ENCODE measurements around the gene COL4A2.

Gene COL4A2

DNA sequence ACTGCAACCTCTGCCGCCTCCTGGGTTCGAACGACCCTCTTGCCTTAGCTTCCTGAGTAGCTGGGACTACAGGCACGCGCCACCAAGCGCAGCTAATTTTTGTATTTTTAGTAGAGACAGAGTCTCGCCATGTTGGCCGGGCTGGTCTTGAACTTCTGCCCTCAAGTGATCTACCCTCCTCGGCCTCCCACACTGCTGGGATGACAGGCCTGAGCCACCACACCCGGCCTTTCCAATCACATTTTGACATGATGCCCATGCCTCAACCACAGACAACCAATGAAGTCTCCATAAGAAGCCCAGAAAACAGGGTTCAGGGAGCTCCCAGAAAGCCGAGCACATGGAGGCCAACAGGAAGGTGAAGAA lies 242.7 kb downstream of the COL4A2 start:
- no peak for DNase-seq

DNA sequence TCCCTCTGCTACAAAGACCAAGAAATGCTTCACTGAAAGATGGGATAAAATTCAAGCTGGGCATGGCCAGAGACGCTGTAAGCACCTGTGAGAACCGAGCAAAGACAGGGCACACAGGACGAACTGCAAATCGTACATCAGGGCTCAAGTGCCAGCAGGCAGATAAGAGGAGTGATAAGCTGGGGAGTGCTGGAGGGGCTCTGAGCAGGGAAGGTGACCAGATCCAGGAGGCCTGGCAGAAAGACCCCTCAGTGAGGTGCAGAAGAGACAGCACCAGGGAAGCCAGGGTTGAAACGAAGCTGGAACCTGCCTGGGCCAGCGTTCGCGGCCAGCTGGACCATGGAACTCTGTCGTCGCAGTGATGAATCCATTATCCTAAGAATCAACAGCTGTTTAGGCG lies 244.2 kb downstream of the COL4A2 start:
- DNase-seq: no peak

DNA sequence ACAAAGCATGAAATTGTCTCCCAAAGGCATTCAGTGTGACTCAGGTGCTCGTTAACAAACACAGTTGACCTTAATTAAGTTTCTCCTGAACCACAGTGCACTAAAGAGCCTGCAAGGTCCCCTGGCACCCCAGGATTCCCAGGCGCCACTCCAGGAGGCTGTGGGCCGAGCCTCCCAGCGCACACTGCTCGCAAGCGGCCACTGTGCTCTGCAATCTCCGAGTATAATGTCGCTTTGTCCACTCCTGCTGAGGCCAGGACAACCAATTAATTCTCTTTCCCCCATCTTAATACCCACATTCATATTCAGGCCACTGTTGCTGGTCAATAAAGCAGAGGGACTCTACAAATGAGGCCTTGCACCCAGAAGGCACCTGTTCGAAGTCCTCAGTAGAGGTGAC lies 245.7 kb downstream of the COL4A2 start:
- DNase-seq: no peak

DNA sequence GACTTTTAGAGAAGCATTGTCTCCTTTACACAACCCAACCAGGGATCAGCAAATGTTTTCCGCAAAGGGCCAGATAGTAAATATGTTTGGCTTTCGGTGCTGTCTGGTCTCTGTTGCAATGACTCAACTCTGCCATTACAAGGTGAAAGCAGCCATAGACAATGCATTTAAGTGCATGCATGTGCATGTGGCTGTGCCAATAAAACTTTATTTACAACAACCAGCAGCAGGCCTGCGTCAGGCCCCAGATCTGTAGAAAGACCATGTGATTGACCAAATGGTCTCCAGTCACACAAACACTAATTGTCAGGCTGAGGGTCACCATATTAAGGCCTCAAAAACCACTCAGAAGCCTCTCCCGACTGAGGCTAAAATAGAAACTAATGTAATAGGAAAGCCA lies 246.3 kb downstream of the COL4A2 start:
- DNase-seq: no peak

GRCh38 chr13:110554227-110554836 lies 247.2 kb downstream of the COL4A2 start:
- no peak for DNase-seq

GRCh38 chr13:110554946-110555345 lies 247.9 kb downstream of the COL4A2 start:
- DNase-seq: no peak

DNA sequence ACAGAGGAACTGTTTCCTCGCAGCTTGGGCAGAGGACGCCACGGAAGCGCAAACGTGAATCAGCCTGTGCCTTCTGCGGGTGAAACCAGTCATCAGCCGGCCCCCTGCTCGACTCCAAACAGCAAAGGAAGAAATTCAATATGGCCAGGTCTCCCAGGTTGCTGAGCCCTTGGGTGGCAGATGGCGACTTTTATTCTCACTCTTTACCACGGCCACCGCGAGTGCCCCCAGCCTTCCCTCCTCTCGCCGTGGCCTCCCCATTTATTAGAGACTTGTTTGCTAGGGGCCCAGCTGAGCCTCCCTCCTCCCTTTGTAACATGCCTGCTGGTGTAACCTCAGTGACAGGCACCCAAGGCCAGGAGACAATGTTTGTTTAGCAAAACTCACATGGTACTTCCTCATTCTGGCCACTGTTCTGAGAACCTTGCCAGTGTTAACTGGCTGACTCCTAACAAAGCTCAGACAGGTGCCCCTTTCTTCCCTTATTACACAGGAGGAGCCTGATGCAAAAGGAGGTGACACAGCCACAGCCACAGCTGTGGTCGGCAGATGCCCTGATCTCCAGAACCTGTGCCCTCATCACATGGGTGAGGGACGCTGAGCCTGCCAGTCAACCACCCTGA lies 248.6 kb downstream of the COL4A2 start:
- no peak for DNase-seq

GRCh38 chr13:110556224-110556606 lies 249.1 kb downstream of the COL4A2 start:
- DNase-seq: no peak

GRCh38 chr13:110557082-110557481 lies 250.0 kb downstream of the COL4A2 start:
- DNase-seq: no peak

DNA sequence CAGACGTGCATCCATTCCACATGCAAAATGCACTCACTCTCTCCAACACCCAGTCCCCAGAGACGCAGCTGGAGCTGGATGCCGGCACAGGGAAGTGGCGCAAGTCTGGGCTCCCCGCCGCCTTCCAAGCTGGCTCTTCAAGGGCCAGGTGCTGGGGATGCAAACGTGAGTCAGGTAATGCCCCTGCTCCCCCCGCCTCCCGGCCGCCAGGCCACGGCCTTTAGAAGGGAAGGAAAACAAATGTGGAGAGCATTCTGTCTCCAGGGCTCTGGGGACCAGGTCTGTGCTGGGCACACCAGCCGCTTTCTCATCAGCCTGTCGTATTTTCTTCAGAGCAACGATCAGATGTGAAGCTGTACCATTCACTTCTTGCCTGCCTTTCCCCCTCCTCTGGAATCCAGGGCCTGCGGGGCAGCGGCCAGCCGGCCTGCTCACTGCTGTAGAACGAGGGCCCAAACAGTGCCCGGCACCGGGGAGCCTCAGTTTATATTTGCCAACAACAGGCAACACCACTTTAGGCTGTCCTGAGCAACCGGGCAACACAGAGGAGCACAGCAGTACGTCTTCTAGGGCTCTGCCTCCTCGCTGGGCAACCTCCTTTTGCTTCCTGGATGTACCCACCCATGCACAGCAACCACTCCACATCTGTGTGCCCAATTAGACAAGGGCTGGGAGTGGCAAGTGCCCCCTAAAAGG lies 250.7 kb downstream of the COL4A2 start:
- no peak for DNase-seq

GRCh38 chr13:110559429-110559943 lies 252.4 kb downstream of the COL4A2 start:
- DNase-seq: no peak

DNA sequence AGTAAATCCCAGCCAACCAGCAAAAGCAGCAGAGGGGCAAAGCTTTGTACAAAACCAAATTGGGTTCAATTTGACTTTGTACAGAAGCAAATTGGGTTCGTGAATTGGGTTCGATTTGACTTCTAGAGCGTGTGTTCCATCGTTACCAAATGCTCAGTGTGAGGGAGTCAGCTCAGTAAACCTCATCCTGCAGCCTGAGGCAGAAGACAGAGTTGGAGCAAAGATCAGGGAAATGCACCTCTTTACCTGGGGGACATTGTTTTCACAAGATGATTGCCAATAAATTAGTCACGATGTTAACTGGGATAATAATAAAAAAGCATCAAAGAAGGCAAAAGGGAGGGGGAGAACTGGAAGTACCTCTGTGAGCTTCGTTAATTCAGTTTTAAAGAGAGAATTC lies 252.9 kb downstream of the COL4A2 start:
- no peak for DNase-seq

- DNase-seq: no peak
Observed at GRCh38 chr13:110560601-110561343, 253.7 kb downstream of the COL4A2 start.

DNA sequence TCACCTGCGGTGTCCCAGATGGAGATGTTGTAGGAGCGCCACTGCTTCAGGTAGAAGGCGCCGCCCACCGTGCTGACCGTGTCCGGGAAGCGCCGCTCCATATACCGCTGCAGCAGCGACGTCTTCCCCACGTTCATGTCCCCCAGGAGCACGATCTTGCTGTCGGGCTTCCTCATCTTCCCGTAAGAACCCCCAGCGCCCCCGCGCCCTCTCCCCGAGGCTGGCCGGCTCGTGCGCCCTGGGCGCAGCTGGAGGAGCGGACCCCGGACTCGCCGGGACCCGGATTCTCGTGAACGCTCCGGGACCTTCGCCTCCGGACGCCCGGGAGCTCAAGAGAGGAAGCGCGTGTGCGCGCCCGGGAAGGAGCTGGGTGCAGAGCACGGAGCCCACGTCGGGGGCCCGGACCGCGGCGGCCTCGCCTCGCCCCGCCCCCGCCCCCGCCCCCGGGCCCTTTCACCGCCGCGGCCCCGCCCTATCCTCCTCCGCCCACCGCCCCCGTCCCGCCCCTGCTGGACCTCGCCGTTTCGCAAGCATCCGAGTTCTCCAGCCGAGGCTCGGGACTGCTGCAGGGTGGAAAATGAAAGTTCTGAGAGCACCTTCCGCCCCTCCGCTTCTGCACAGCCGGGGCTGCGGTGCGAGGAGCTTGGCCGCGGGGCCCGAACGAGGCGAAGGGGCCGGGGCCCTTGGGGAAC lies 254.4 kb downstream of the COL4A2 start, which contains the start of gene RAB20:
TSS of gene RAB20 (minus strand) at position 379 of the 692 bp plus-strand sequence. CDS start at position 176, 203 bp downstream.
- DNase-seq: peak; percentile 51

DNA sequence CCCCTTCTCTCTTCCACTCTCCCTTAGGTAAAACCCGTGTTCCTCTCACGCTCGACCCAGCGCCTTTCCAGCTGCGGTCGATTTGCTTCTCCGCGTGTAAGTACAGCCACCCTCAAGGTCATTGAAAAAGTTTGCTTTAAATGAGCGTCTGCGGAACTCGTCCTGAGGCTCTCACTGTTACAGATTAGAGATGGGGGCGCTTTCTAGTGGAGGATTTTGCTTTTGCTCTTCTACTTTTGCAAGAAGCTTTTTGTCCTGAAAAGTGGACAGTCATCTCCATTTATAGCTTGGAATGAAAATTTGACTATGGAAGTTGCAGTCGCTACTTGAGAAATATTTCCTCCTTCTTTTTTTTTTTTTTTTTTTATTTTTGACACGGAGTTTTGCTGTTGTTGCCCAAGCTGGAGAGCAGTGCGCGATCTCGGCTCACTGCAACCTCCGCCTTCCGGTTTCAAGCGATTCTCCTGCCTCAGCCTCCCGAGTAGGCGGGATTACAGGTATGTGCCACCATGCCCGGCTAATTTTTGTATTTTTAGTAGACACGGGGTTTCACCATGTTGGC lies 255.0 kb downstream of the COL4A2 start:
- no peak for DNase-seq

Measured in SHP77 treated with DMSO at 0.1 percent for 48 hours (cell line).